H9 (cell line): ENCODE measurements around the gene ABCD4. TPM values are rescaled to one million over a fixed set of nuclear protein-coding genes. Genes with fewer than 3 reads are reported as not detected.

Experiments used
- DNase-seq: peaks from one replicate; pipeline ENCODE4 v3.0.0-alpha.2; 2017
- H2AFZ ChIP-seq: one replicate; pipeline ENCODE4 v1.6.1; 2013; ENCODE audit warnings: mild to moderate bottlenecking, low read length, control low read depth, moderate library complexity
- H2AK5ac ChIP-seq: 2 replicates; pipeline ENCODE4 v1.6.1; 2013; ENCODE audit warnings: low read length, control low read depth, mixed read lengths; ENCODE audit not compliant: insufficient read length
- H2BK120ac ChIP-seq: one replicate; pipeline ENCODE4 v1.6.1; 2013; ENCODE audit warnings: low read depth, mild to moderate bottlenecking, low read length, control low read depth, inconsistent platforms; ENCODE audit not compliant: poor library complexity, severe bottlenecking
- H2BK12ac ChIP-seq: 2 replicates; pipeline ENCODE4 v1.6.1; 2013; ENCODE audit warnings: low read length, control low read depth, mixed read lengths, low read depth; ENCODE audit not compliant: insufficient read length
- H2BK15ac ChIP-seq: 2 replicates; pipeline ENCODE4 v1.6.1; 2013; ENCODE audit warnings: low read depth, low read length, control low read depth
- H2BK20ac ChIP-seq: one replicate; pipeline ENCODE4 v1.6.1; 2013; ENCODE audit warnings: low read depth, mild to moderate bottlenecking, low read length, control low read depth, inconsistent platforms; ENCODE audit not compliant: poor library complexity, severe bottlenecking
- H2BK5ac ChIP-seq: 2 replicates; pipeline ENCODE4 v1.6.1; 2013; ENCODE audit warnings: low read length, control low read depth, mixed read lengths; ENCODE audit not compliant: insufficient read length
- H3K14ac ChIP-seq: 2 replicates; pipeline ENCODE4 v1.6.1; 2013; ENCODE audit warnings: low read length, control low read depth; ENCODE audit not compliant: insufficient read depth
- H3K18ac ChIP-seq: 2 replicates; pipeline ENCODE4 v1.6.1; 2013; ENCODE audit warnings: low read depth, mild to moderate bottlenecking, mixed read lengths, low read length, control low read depth; ENCODE audit not compliant: insufficient read length
- H3K23ac ChIP-seq: 2 replicates; pipeline ENCODE4 v1.6.1; 2013; ENCODE audit warnings: low read length, control low read depth, mixed read lengths, low read depth; ENCODE audit not compliant: insufficient read length
- H3K23me2 ChIP-seq: 2 replicates; pipeline ENCODE4 v1.6.1; 2013; ENCODE audit warnings: low read depth, mild to moderate bottlenecking, mixed read lengths, low read length, control low read depth; ENCODE audit not compliant: insufficient read length, poor library complexity, severe bottlenecking
- H3K27ac ChIP-seq: 2 replicates; pipeline ENCODE4 v1.5.1; 2013; ENCODE audit warnings: low read length, control low read depth, mixed read lengths, low read depth; ENCODE audit not compliant: insufficient read length
- H3K27me3 ChIP-seq: 2 replicates; pipeline ENCODE4 v1.6.1; 2013; ENCODE audit warnings: low read length, control low read depth, inconsistent platforms; ENCODE audit not compliant: insufficient read depth
- H3K4ac ChIP-seq: 2 replicates; pipeline ENCODE4 v1.6.1; 2013; ENCODE audit warnings: low read depth, mild to moderate bottlenecking, control low read depth, inconsistent platforms, low read length, moderate library complexity
- H3K4me1 ChIP-seq: 2 replicates; pipeline ENCODE4 v1.6.1; 2013; ENCODE audit warnings: low read length, control low read depth, inconsistent platforms; ENCODE audit not compliant: insufficient read depth
- H3K4me2 ChIP-seq: 2 replicates; pipeline ENCODE4 v1.6.1; 2013; ENCODE audit warnings: low read length, control low read depth, mixed read lengths; ENCODE audit not compliant: insufficient read length, insufficient read depth
- H3K56ac ChIP-seq: 2 replicates; pipeline ENCODE4 v1.6.1; 2013; ENCODE audit warnings: low read depth, mild to moderate bottlenecking, mixed read lengths, low read length, control low read depth; ENCODE audit not compliant: insufficient read length
- H3K79me1 ChIP-seq: 2 replicates; pipeline ENCODE4 v1.6.1; 2013; ENCODE audit warnings: low read depth, mild to moderate bottlenecking, moderate library complexity, low read length, control low read depth, inconsistent platforms; ENCODE audit not compliant: insufficient read depth, poor library complexity, severe bottlenecking
- H3K79me2 ChIP-seq: 2 replicates; pipeline ENCODE4 v1.6.1; 2013; ENCODE audit warnings: low read length, control low read depth, inconsistent platforms; ENCODE audit not compliant: insufficient read depth
- H3K9ac ChIP-seq: 2 replicates; pipeline ENCODE4 v1.6.1; 2013; ENCODE audit warnings: low read length, control low read depth, mixed read lengths; ENCODE audit not compliant: insufficient read length; ENCODE audit errors: extremely low read depth
- H3K9me3 ChIP-seq: one replicate; pipeline ENCODE4 v1.6.1; 2013; ENCODE audit warnings: low read depth, low read length, inconsistent platforms; ENCODE audit not compliant: control insufficient read depth
- H3T11ph ChIP-seq: one replicate; pipeline ENCODE4 v1.6.1; 2013; ENCODE audit warnings: mild to moderate bottlenecking, low read length, control low read depth, inconsistent platforms
- H4K20me1 ChIP-seq: one replicate; pipeline ENCODE4 v1.6.1; 2013; ENCODE audit not compliant: control insufficient read depth, insufficient read length, insufficient read depth
- H4K5ac ChIP-seq: 2 replicates; pipeline ENCODE4 v1.6.1; 2013; ENCODE audit warnings: low read depth, mild to moderate bottlenecking, mixed read lengths, low read length, control low read depth; ENCODE audit not compliant: insufficient read length
- H4K8ac ChIP-seq: replicated peaks from 2 replicates; pipeline ENCODE4 v1.6.1; 2013; ENCODE audit warnings: low read length, control low read depth, mixed read lengths, low read depth; ENCODE audit not compliant: insufficient read length
- H4K91ac ChIP-seq: 2 replicates; pipeline ENCODE4 v1.6.1; 2013; ENCODE audit warnings: low read depth, mild to moderate bottlenecking, moderate library complexity, mixed read lengths, low read length, control low read depth; ENCODE audit not compliant: insufficient read length
- H3K27ac Mint-ChIP-seq, 3 experiments: 2 replicates in 2 of 3; 3 replicates in 1 of 3; pipeline ENCODE4 v1.8.0; 2020 to 2021; ENCODE audit warnings: mixed read lengths in 3 of 3, mild to moderate bottlenecking in 1 of 3, moderate library complexity in 1 of 3
- H3K27me3 Mint-ChIP-seq: 2 replicates; pipeline ENCODE4 v1.8.0; 2021; ENCODE audit warnings: low read depth, mild to moderate bottlenecking, moderate library complexity, mixed read lengths
- H3K36me3 Mint-ChIP-seq, 3 experiments: 2 replicates in 2 of 3; 3 replicates in 1 of 3; pipeline ENCODE4 v1.8.0; 2020 to 2021; ENCODE audit warnings: low read depth in 3 of 3, mixed read lengths in 3 of 3; ENCODE audit not compliant: insufficient read depth in 1 of 3
- H3K4me1 Mint-ChIP-seq, 2 experiments: 2 replicates each; pipeline ENCODE4 v1.8.0; 2020; ENCODE audit warnings: mixed read lengths in 2 of 2
- H3K4me3 Mint-ChIP-seq, 2 experiments: 2 replicates in 1 of 2; 3 replicates in 1 of 2; pipeline ENCODE4 v1.8.0; 2020 to 2021; ENCODE audit warnings: mild to moderate bottlenecking in 2 of 2, mixed read lengths in 2 of 2, moderate library complexity in 1 of 2
- H3K9me3 Mint-ChIP-seq, 2 experiments: 2 replicates in 1 of 2; 3 replicates in 1 of 2; pipeline ENCODE4 v1.8.0; 2020; ENCODE audit warnings: mild to moderate bottlenecking in 2 of 2, mixed read lengths in 2 of 2, moderate library complexity in 1 of 2
- WGBS: extraction: QIAGEN DNeasy Blood & Tissue Kit; methylation state at CpG from one replicate; pipeline ENCODE4 v1.1.7; 2013; ENCODE audit warnings: missing lambda C conversion rate, low lambda C conversion rate, mixed read lengths; ENCODE audit not compliant: insufficient read length; ENCODE audit errors: extremely low coverage; 5-methylcytosine and 5-hydroxymethylcytosine counted together
- total RNA-seq: library from RNA; stranded (reverse); gene quantifications from 2 replicates; pipeline ENCODE4 v1.2.1, GENCODE V29; 2021
- TF ChIP-seq, protein P1 (sequence below): fragments of 200-600 bp; sonication (generic); conservative IDR thresholded peaks from 3 replicates; pipeline ENCODE4 v1.8.0; 2021; ENCODE audit warnings: antibody characterized with exemption, mild to moderate bottlenecking

Gene ABCD4
- total RNA-seq, 1 experiment from 2014 or later = 80.9 TPM

DNA sequence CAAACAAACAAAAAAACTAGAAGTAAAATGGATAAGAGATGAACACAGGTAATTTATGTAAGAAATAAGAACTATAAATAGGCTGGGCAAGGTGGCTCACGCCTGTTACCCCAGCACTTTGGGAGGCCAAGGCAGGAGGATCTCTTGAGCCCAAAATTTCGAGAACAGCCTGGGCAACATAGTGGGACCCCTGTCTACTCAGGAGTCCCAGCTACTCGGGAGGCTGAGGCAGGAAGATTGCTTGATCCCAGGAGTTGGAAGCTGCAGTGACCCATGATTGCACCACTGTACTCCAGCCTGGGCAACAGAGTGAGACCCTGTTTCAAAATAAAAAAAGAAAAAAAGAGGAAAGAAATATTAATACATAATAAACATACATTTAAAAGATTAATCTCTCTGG is 22.7 kb upstream of the ABCD4 start:
- H2AFZ ChIP-seq = no peak overlapping the region
- H2BK15ac ChIP-seq = no peak overlapping the region
- no peak overlapping the region for H3K56ac ChIP-seq
- DNase-seq = no peak
- Mint-ChIP-seq H3K27ac (peak overlapping the region; percentile 98 to 100 (median 100)), H3K4me1 (peaks cover 37 to 44% of the 10 kb centered on the region in 2 experiments), H3K27me3 (no peaks in the 10 kb centered on the region; the same call in 1 of the 2 replicates), H3K36me3 (no peaks in the 10 kb centered on the region; a peak in 1 of 7 replicates), H3K4me3 (peak overlapping the region in 1 of 2 experiments; percentile 25; a peak in 2 of 5 replicates), H3K9me3 (no peaks in the 10 kb centered on the region)
- H3K18ac ChIP-seq = peak overlapping the region; percentile 76
- no CpG with 5 or more reads among the region's 3 CpGs for WGBS
- no peak overlapping the region for H2BK5ac ChIP-seq
- H3K14ac ChIP-seq = no peak overlapping the region
- H3K79me1 ChIP-seq = no peaks in the 10 kb centered on the region
- no peak overlapping the region for H2AK5ac ChIP-seq
- no peak overlapping the region for H2BK120ac ChIP-seq
- H3K23me2 ChIP-seq = peaks cover 4% of the 10 kb centered on the region
- peak overlapping the region; percentile 24 for H3T11ph ChIP-seq
- H3K27ac ChIP-seq = peak overlapping the region; percentile 97
- H3K9ac ChIP-seq = no peak overlapping the region
- peak overlapping the region; percentile 42 for H3K4me2 ChIP-seq
- H2BK12ac ChIP-seq = peak overlapping the region; percentile 98
- H3K4me1 ChIP-seq = peaks cover 20% of the 10 kb centered on the region
- no peak overlapping the region for H4K5ac ChIP-seq
- no peaks in the 10 kb centered on the region for H3K27me3 ChIP-seq
- H4K20me1 ChIP-seq = no peaks in the 10 kb centered on the region
- no peak overlapping the region; the same call in 1 of the 2 replicates for H3K4ac ChIP-seq
- H2BK20ac ChIP-seq = no peak overlapping the region
- TF ChIP-seq, protein P1, sequence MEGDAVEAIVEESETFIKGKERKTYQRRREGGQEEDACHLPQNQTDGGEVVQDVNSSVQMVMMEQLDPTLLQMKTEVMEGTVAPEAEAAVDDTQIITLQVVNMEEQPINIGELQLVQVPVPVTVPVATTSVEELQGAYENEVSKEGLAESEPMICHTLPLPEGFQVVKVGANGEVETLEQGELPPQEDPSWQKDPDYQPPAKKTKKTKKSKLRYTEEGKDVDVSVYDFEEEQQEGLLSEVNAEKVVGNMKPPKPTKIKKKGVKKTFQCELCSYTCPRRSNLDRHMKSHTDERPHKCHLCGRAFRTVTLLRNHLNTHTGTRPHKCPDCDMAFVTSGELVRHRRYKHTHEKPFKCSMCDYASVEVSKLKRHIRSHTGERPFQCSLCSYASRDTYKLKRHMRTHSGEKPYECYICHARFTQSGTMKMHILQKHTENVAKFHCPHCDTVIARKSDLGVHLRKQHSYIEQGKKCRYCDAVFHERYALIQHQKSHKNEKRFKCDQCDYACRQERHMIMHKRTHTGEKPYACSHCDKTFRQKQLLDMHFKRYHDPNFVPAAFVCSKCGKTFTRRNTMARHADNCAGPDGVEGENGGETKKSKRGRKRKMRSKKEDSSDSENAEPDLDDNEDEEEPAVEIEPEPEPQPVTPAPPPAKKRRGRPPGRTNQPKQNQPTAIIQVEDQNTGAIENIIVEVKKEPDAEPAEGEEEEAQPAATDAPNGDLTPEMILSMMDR = no peak
- no peaks in the 10 kb centered on the region for H3K9me3 ChIP-seq
- H3K23ac ChIP-seq = no peak overlapping the region
- no peak overlapping the region for H4K8ac ChIP-seq
- H3K79me2 ChIP-seq = no peaks in the 10 kb centered on the region
- peak overlapping the region; percentile 86 for H4K91ac ChIP-seq
